Transverse colon (tissue), 4 donors: ENCODE measurements around the gene KCNMB1. TPM values are rescaled to one million over a fixed set of nuclear protein-coding genes. Genes with fewer than 3 reads are reported as not detected.

Experiments used
- DNase-seq: peaks from one replicate; pipeline ENCODE4 v3.0.0-alpha.2; 2019
- H3K27ac ChIP-seq, 4 donors: fragments of 200-600 bp; sonication (generic); 2 replicates each; pipeline ENCODE4 v1.5.1; 2016 to 2018; ENCODE audit warnings: inconsistent platforms in 4 of 4
- H3K27me3 ChIP-seq: fragments of 200-600 bp; sonication (generic); 2 replicates; pipeline ENCODE4 v1.5.1; 2017; ENCODE audit warnings: inconsistent platforms
- H3K36me3 ChIP-seq, 4 donors: fragments of 200-600 bp; sonication (generic); 2 replicates each; pipeline ENCODE4 v1.5.1; 2017 to 2019; ENCODE audit warnings: inconsistent platforms in 4 of 4
- H3K4me1 ChIP-seq, 4 donors: fragments of 200-600 bp; sonication (generic); 2 replicates each; pipeline ENCODE4 v1.5.1; 2017 to 2020; ENCODE audit warnings: inconsistent platforms in 4 of 4
- H3K4me3 ChIP-seq, 4 donors: fragments of 200-600 bp; sonication (generic); 1 replicate in 1 of 4; 2 replicates in 3 of 4; pipeline versions ENCODE4 v1.5.1 to v1.6.1; 2017 to 2019; ENCODE audit warnings: inconsistent platforms in 4 of 4
- H3K9me3 ChIP-seq, 2 donors: fragments of 200-600 bp; sonication (generic); 2 replicates each; pipeline ENCODE4 v1.5.1; 2017 to 2019; ENCODE audit warnings: inconsistent platforms in 2 of 2
- EP300 ChIP-seq: sonication (generic); formaldehyde crosslinking; IDR thresholded peaks from one replicate; pipeline ENCODE4 v1.6.1; 2017; ENCODE audit warnings: antibody characterized with exemption, low read depth
- POLR2A ChIP-seq: fragments of 450-650 bp; IDR thresholded peaks from one replicate; pipeline ENCODE4 v1.6.1; 2016; ENCODE audit warnings: antibody characterized with exemption, mild to moderate bottlenecking, moderate library complexity
- POLR2AphosphoS5 ChIP-seq, 3 donors: sonication (generic); formaldehyde crosslinking; IDR thresholded peaks; one replicate each; pipeline ENCODE4 v1.6.1; 2016; ENCODE audit warnings: antibody characterized with exemption in 3 of 3
- WGBS, 2 donors: methylation state at CpG; one replicate each; pipeline ENCODE4 v1.1.5; 2018; ENCODE audit warnings: low coverage in 1 of 2; 5-methylcytosine and 5-hydroxymethylcytosine counted together
- in situ Hi-C, 4 donors: fragments of 200-750 bp; cut with MboI; loops; one replicate each; pipeline versions ENCODE4 v1.15.0 to v1.15.1; 2017; ENCODE audit warnings: low sequenced_read_pairs in 3 of 4, low pct_ligation_motif_present in 1 of 4, low pct_unique_long_range_greater_than_20kb in 1 of 4
- intact Hi-C: fragments of 100-400 bp; cut with DNase I; formaldehyde crosslinking; loops from one replicate; pipeline ENCODE4 v1.15.1; 2023; ENCODE audit warnings: low total_unique reads
- total RNA-seq, 4 donors: library from RNA; depleted of rRNA; stranded (reverse); fragments of >200 nt; gene quantifications; one replicate each; pipeline ENCODE4 v1.1.0, GENCODE V29; 2016
- TF ChIP-seq, protein P1 (sequence below), 5 experiments: fragments of 200-600 bp in 3 of 5; fragments of 450-650 bp in 2 of 5; sonication (generic) in 3 of 5; IDR thresholded peaks; 1 replicate in 2 of 5; 2 replicates in 3 of 5; pipeline ENCODE4 v1.5.1; 2016 to 2017; ENCODE audit warnings: antibody characterized with exemption in 5 of 5, inconsistent platforms in 3 of 5, mild to moderate bottlenecking in 2 of 5, moderate library complexity in 1 of 5

KCNMB1 gene
- total RNA-seq, 4 donors from 2014 or later, result 6.0 to 17.2 (median 8.0) TPM

DNA sequence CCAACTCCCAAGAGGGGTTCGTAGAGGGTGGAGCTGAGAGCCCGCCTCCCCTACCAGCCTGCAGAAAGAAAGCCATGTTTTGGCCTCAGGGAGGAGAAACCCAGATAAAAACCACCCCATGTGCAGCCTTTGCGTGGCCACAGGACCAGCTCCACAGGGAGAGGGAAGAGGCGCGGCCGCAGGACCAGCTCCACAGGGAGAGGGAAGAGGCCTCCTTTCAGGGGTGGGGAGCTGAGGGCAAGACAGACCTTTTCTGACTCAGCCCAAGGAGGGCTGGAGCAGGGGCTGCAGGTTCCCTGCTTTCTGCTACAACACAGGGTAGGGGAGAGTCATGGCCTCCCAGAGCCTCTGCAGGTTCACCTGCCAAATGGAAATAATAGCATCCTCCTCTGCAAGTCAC, 37.6 kb upstream of the KCNMB1 start:
- H3K27ac ChIP-seq, result no peak overlapping the region
- 71 to 84% methylated on average over 6 of the region's 6 CpGs for WGBS, 2 donors
- H3K9me3 ChIP-seq, result no peaks in the 10 kb centered on the region
- no peaks in the 10 kb centered on the region for H3K4me1 ChIP-seq
- H3K4me3 ChIP-seq, result no peak overlapping the region
- H3K36me3 ChIP-seq, result no peaks in the 10 kb centered on the region
- intact Hi-C loops (no loop called here), in situ Hi-C loops (loop anchor here in 1 of 4 donors (25.0 kb wide), 1 partner anchor 186 kb away; no protein-coding TSS in a partner anchor)
- H3K27me3 ChIP-seq, result peaks cover 3% of the 10 kb centered on the region
- DNase-seq, result no peak
- TF ChIP-seq POLR2A (no peak), POLR2AphosphoS5 (IDR thresholded peaks at IDR 0.05) (no peak), EP300 (no peak)
- TF ChIP-seq, protein P1, sequence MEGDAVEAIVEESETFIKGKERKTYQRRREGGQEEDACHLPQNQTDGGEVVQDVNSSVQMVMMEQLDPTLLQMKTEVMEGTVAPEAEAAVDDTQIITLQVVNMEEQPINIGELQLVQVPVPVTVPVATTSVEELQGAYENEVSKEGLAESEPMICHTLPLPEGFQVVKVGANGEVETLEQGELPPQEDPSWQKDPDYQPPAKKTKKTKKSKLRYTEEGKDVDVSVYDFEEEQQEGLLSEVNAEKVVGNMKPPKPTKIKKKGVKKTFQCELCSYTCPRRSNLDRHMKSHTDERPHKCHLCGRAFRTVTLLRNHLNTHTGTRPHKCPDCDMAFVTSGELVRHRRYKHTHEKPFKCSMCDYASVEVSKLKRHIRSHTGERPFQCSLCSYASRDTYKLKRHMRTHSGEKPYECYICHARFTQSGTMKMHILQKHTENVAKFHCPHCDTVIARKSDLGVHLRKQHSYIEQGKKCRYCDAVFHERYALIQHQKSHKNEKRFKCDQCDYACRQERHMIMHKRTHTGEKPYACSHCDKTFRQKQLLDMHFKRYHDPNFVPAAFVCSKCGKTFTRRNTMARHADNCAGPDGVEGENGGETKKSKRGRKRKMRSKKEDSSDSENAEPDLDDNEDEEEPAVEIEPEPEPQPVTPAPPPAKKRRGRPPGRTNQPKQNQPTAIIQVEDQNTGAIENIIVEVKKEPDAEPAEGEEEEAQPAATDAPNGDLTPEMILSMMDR (IDR thresholded peaks at IDR 0.05), result no peak

DNA sequence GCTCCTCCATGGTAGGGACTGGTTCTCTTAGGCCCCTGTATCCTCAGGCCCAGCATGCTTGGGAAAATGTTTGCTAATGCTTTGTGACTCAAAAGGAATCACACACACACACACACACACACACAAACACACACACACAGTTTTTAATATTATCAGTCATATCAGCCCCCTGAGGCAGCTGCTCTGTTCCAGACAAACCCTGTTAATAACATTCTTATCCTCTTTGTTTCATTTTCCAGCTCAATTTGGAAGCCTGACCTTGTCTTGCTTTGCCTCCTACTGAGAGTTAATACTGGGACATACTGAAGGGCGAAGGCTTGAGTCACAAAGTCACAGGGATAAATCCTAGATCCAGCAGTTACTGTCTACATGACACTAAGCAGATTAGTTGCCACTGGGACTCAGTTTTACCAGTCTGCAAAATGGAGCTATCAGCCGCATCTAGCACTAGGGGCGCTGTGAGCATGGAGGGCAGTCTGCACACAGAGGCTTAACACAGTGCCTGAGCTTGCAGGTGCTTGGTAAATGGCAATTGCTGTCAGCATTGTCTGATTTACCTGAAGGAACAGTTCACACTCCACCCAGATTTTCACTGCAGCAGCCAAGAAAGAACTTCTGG, 37.1 kb upstream of the KCNMB1 start:
- H3K4me1 ChIP-seq, result no peaks in the 10 kb centered on the region
- no peak overlapping the region for H3K27ac ChIP-seq
- H3K9me3 ChIP-seq, result no peaks in the 10 kb centered on the region
- 63% methylated on average over 3 of the region's 3 CpGs; no CpG with 5 or more reads in 1 of the 2 donors for WGBS, 2 donors
- no peaks in the 10 kb centered on the region for H3K36me3 ChIP-seq
- H3K27me3 ChIP-seq, result no peaks in the 10 kb centered on the region
- intact Hi-C loops, result no loop called here
- no peak overlapping the region for H3K4me3 ChIP-seq
- DNase-seq, result no peak
- in situ Hi-C loops, result loop anchor here in 1 of 4 donors (25.0 kb wide), 1 partner anchor 186 kb away; no protein-coding TSS in a partner anchor
- TF ChIP-seq EP300 (no peak), POLR2AphosphoS5 (IDR thresholded peaks at IDR 0.05) (no peak), POLR2A (no peak)
- TF ChIP-seq, protein P1 (IDR thresholded peaks at IDR 0.05), result no peak

DNA sequence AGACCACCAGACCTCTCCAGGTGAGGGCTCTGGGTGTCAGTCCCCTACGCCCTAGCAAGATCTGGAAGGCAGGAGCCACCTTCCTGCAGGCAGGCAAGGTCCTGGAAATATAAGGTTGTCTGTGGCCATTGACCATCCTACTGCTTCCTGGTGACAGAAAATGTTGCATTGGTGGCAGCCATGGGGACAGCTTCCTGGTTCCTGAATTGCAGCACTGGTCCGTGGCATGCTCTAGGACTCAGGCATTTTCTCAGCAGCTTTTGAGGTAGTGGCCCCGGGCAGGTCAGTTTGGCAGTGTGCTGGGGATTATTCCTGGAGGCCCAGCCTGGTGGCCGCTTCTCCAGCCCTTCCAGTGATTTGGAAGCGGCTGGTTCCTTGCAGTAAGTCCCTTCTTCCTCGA, 36.6 kb upstream of the KCNMB1 start:
- H3K4me3 ChIP-seq, result no peak overlapping the region
- TF ChIP-seq, protein P1 (IDR thresholded peaks at IDR 0.05), result no peak
- TF ChIP-seq EP300, result no peak
- no peak for TF ChIP-seq POLR2AphosphoS5 (IDR thresholded peaks at IDR 0.05)
- no peak for TF ChIP-seq POLR2A
- no peaks in the 10 kb centered on the region for H3K27me3 ChIP-seq
- intact Hi-C loops, result no loop called here
- peaks cover 0 to 4% (median 0%) of the 10 kb centered on the region in 4 donors for H3K4me1 ChIP-seq
- no peaks in the 10 kb centered on the region for H3K36me3 ChIP-seq
- in situ Hi-C loops, result loop anchor here in 1 of 4 donors (25.0 kb wide), 1 partner anchor 187 kb away; no protein-coding TSS in a partner anchor
- no peak for DNase-seq
- WGBS, 2 donors, result 86% methylated on average over 6 of the region's 6 CpGs; no CpG with 5 or more reads in 1 of the 2 donors
- no peak overlapping the region for H3K27ac ChIP-seq
- H3K9me3 ChIP-seq, result no peaks in the 10 kb centered on the region

DNA sequence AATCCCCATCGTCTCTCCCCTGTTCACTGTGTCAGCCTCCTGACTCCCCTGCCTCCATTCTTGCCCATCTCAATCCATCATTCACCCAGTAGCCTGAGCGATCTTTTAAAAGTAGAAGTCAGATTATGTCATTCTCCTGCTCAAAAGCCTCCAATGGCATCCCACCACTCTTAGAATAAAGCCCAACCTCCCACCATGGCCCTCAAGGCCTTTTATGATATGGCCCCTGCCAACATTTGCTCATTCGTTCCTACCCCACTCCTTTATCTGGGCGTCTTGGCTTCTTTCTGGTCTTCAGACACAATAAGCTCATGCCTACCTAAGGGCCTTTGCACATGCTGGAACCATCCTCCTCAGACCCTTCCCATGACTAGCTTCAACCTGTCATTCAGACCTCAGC, 35.5 kb upstream of the KCNMB1 start:
- intact Hi-C loops, result loop anchor here (5.0 kb wide), 1 partner anchor 202 kb away; no protein-coding TSS in a partner anchor
- TF ChIP-seq POLR2AphosphoS5 (IDR thresholded peaks at IDR 0.05) (no peak), POLR2A (no peak), EP300 (no peak)
- TF ChIP-seq, protein P1 (IDR thresholded peaks at IDR 0.05), result no peak
- 74 to 86% methylated on average over 3 to 4 of the region's 4 CpGs for WGBS, 2 donors
- no peaks in the 10 kb centered on the region for H3K27me3 ChIP-seq
- H3K27ac ChIP-seq, result no peak overlapping the region
- no peaks in the 10 kb centered on the region for H3K9me3 ChIP-seq
- H3K36me3 ChIP-seq, result no peaks in the 10 kb centered on the region
- H3K4me1 ChIP-seq, result peaks cover 0 to 6% (median 0%) of the 10 kb centered on the region in 4 donors
- no peak for DNase-seq
- no peak overlapping the region for H3K4me3 ChIP-seq
- in situ Hi-C loops, result loop anchor here in 3 of 4 donors (25.0 kb wide), 2 partner anchors 162 to 188 kb away; no protein-coding TSS in a partner anchor
